Aorta (tissue), 5 donors: Measurements from ENCODE around the gene ATF6. TPM values are rescaled to one million over a fixed set of nuclear protein-coding genes. Genes with fewer than 3 reads are reported as not detected.

Experiments
- ATAC-seq: fragments of 200-7000 bp; cut with Tn5 transposase; one replicate; pipeline ENCODE4 v1.9.1; 2022; ENCODE audit warnings: moderate library complexity; ENCODE audit not compliant: low FRiP score
- DNase-seq, 2 donors: peaks; one replicate each; pipeline ENCODE4 v3.0.0-alpha.2; 2020
- H3K27ac ChIP-seq, 2 donors: one replicate each; pipeline ENCODE4 v1.5.1; 2013; ENCODE audit warnings: low read length in 2 of 2, mild to moderate bottlenecking in 2 of 2, moderate library complexity in 2 of 2, control low read depth in 1 of 2, inconsistent platforms in 1 of 2, low read depth in 1 of 2
- H3K27me3 ChIP-seq, 2 donors: one replicate each; pipeline ENCODE4 v1.6.1; 2013; ENCODE audit warnings: control low read depth in 1 of 2, low read length in 1 of 2, mild to moderate bottlenecking in 1 of 2, moderate library complexity in 1 of 2; ENCODE audit not compliant: insufficient read depth in 2 of 2, control insufficient read depth in 1 of 2
- H3K36me3 ChIP-seq, 2 donors: one replicate each; pipeline ENCODE4 v1.6.1; 2013; ENCODE audit warnings: control low read depth in 1 of 2, low read length in 1 of 2, mild to moderate bottlenecking in 1 of 2; ENCODE audit not compliant: insufficient read depth in 2 of 2, control insufficient read depth in 1 of 2
- H3K4me1 ChIP-seq, 2 donors: one replicate each; pipeline ENCODE4 v1.6.1; 2013; ENCODE audit warnings: low read length in 2 of 2, control low read depth in 1 of 2, mild to moderate bottlenecking in 1 of 2, moderate library complexity in 1 of 2; ENCODE audit not compliant: insufficient read depth in 2 of 2, control insufficient read depth in 1 of 2
- H3K4me3 ChIP-seq, 2 donors: one replicate each; pipeline ENCODE4 v1.5.1; 2013; ENCODE audit warnings: low read length in 2 of 2, control low read depth in 1 of 2, mild to moderate bottlenecking in 1 of 2
- H3K9me3 ChIP-seq: one replicate; pipeline ENCODE4 v1.6.1; 2013; ENCODE audit warnings: mild to moderate bottlenecking, low read length; ENCODE audit not compliant: control insufficient read depth
- WGBS, 2 donors: extraction: QIAGEN DNeasy Blood & Tissue Kit; methylation state at CpG; one replicate each; pipeline ENCODE4 v1.1.7; 2013; 5-methylcytosine and 5-hydroxymethylcytosine counted together
- intact Hi-C, 2 donors: fragments of 100-400 bp; cut with DNase I; formaldehyde crosslinking; loops; one replicate each; pipeline versions ENCODE4 v1.14.2 to v1.15.0; 2022
- polyA plus RNA-seq, 2 donors: library from polyadenylated mRNA; stranded (reverse); fragments of 200-250 nt; gene quantifications; one replicate each; pipeline ENCODE4 v1.2.3, GENCODE V29; 2013
- total RNA-seq, 2 donors: library from RNA; stranded (reverse); fragmentation: NEBNext Ultra II Directional; extraction: Animal tissue kit (Norgen Biotek cat#: 25700); gene quantifications; one replicate each; pipeline ENCODE4 v1.2.1, GENCODE V29; 2021
- donor health status: healthy with polysubstance abuse.
- donor health status: Bipolar disorder and iron deficiency.
- donor health status: DM: no; HTN: no; CAD: no.
- donor health status: DM: no; HTN: no; CAD: no.
- donor health status: DM: yes; HTN: yes; CAD: no.

The ATF6 gene
- total and polyA plus RNA-seq, 4 donors, result 6.1 to 30.5 (median 18.7) TPM

DNA sequence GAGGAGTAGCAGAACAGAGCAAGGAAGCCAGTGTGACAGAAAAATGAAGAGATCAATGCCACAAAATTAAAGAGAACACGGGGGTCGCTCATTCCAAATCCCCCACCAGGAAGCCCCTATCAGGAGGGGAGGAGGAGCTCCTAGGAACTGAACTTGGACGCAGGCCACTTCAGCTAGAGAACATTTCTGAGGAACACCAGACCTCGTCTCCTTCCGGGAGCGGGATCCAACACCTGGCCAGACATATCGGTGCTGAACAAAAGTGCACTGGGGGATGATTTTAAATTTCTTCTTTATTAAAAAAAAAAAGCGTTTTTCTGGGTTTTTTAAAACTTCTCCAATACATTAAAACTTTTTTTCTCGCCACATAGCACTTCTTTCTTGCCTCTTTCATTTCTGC, 216.8 kb downstream of the ATF6 start:
- no peaks in the 10 kb centered on the region for H3K4me1 ChIP-seq
- H3K36me3 ChIP-seq, result peaks cover 0 to 6% of the 10 kb centered on the region in 2 donors
- H3K27ac ChIP-seq, result no peak overlapping the region
- WGBS, 2 donors, result 63 to 64% methylated on average over 9 of the region's 9 CpGs
- H3K4me3 ChIP-seq, result no peak overlapping the region
- ATAC-seq (no peak), DNase-seq (no peak)
- H3K27me3 ChIP-seq, result no peaks in the 10 kb centered on the region
- intact Hi-C loops, result no loop called here
- H3K9me3 ChIP-seq, result peaks cover 2% of the 10 kb centered on the region

DNA sequence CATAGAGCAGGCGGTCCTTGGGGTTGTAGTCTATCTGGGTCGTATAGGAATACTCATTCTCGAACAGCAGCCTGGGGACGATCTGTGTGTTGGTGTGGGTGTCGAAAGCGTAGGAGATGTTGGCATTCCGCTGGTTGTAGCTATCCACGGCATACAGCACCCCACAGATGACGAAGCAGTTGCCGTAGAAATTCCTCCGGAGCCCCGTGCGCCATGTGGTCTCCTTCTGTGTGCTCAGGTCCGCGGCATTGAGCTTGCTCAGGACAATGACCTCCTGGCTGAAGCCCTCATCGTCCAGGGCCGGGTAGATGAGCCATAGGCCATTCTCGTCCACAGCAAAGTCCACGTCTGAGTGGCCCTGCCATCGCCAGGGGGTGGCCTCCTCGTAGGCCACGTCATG, 217.6 kb downstream of the ATF6 start:
- Histone ChIP-seq H3K27ac (no peak overlapping the region), H3K9me3 (peaks cover 2% of the 10 kb centered on the region), H3K27me3 (no peaks in the 10 kb centered on the region), H3K4me1 (no peaks in the 10 kb centered on the region), H3K4me3 (no peak overlapping the region), H3K36me3 (peaks cover 0 to 6% of the 10 kb centered on the region in 2 donors)
- DNase-seq, result no peak
- ATAC-seq, result no peak
- 93 to 96% methylated on average over 22 of the region's 22 CpGs for WGBS, 2 donors
- intact Hi-C loops, result no loop called here

DNA sequence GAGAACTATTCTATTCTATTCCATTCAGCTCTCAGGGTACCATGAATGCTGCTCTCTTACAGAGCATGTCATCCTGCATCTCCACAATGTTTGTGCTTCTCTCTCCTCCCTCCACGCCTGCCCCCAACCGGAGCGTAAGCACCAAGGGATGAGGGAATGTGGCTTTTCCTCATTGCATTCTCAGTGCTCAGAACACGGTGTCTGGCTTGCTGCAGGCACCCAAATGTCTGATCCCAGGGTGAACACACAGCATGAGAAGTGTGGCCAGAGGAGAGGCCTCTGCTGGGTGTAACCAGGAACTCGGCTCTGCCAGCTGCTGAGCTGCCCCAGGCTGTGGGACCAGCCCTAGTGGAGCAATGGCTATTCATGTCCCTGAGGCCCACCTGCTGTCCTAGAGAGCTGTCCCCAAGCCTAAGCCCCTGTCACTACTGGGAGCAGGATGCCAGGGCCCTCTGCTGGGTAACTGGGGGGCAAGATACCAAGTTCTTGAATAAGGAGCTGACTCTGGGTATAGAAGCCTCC, 219.2 kb downstream of the ATF6 start:
- H3K27ac ChIP-seq, result no peak overlapping the region
- intact Hi-C loops, result no loop called here
- H3K36me3 ChIP-seq, result peaks cover 0 to 6% of the 10 kb centered on the region in 2 donors
- no peak overlapping the region for H3K4me3 ChIP-seq
- no peaks in the 10 kb centered on the region for H3K27me3 ChIP-seq
- DNase-seq (no peak), ATAC-seq (no peak)
- 64 to 69% methylated on average over 5 of the region's 5 CpGs for WGBS, 2 donors
- H3K9me3 ChIP-seq, result peaks cover 2% of the 10 kb centered on the region
- no peaks in the 10 kb centered on the region for H3K4me1 ChIP-seq

DNA sequence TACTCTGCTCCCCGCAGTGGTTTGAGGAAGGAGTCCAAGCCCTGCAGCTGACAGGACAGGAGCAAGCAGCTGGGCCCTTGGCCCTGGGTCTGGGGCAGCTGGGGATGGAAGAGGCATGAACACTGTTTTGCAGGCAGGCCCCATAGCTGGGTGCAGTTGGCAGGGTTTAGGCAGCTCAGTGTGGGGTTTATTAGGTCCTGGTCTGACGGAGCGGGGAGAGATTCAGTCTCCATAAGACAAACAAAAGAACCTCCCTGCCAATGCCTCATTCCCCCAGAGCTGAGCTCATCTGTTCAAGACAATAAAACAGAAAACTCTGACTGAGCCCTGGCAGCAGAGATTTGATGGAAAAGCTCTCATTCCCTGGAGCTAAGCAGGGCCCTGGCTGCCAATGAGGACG, 220.2 kb downstream of the ATF6 start:
- Histone ChIP-seq H3K4me1 (no peaks in the 10 kb centered on the region), H3K4me3 (no peak overlapping the region), H3K27ac (no peak overlapping the region), H3K27me3 (no peaks in the 10 kb centered on the region), H3K9me3 (peaks cover 2% of the 10 kb centered on the region), H3K36me3 (peaks cover 0 to 6% of the 10 kb centered on the region in 2 donors)
- no peak for DNase-seq
- WGBS, 2 donors, result 11 to 13% methylated on average over 4 of the region's 4 CpGs
- intact Hi-C loops, result no loop called here
- ATAC-seq, result peak; percentile 48

DNA sequence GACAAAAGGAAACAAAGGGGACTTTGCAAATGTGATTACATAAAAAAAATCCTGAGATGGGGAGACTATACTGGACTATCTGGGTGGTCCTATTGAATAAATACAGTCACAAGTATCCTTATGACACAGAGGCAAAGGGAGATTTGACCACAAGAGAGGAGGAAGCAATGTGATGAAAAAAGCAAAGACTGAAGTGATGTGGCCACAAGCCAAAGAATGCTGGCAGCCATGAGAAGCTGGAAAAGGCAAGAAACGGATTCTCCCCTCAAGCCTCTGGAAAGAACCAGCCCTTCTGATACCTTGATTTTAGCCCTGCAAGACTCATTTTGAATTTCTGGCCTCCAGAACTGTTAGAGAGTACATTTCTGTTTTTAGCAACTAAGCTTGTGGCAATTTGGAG, 221.2 kb downstream of the ATF6 start:
- 21 to 28% methylated on average over 1 of the region's 1 CpG for WGBS, 2 donors
- H3K27ac ChIP-seq, result no peak overlapping the region
- no peaks in the 10 kb centered on the region for H3K27me3 ChIP-seq
- intact Hi-C loops, result no loop called here
- ATAC-seq (no peak), DNase-seq (no peak)
- peaks cover 2% of the 10 kb centered on the region for H3K9me3 ChIP-seq
- H3K4me1 ChIP-seq, result no peaks in the 10 kb centered on the region
- peaks cover 0 to 7% of the 10 kb centered on the region in 2 donors for H3K36me3 ChIP-seq
- H3K4me3 ChIP-seq, result no peak overlapping the region

DNA sequence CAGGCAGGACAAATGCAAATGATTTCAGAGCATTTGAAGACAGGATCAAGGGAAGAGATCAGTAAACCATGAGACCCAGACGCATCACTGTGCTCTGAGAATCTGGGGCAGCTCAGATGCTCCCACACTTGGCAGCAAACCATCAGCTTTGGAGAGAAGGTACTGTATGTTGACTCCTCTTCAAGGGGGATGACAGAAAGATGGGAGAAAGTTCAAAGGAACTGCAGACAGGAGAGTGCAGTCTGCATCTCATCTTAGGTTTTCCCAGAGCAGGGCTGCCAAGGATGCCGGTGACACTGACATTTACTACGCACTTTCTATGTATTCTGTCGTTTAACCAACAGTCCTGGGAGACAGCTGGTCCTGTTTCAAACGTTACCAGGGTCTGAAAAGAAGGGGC, 221.8 kb downstream of the ATF6 start:
- Histone ChIP-seq H3K4me1 (no peaks in the 10 kb centered on the region), H3K4me3 (no peak overlapping the region), H3K36me3 (peaks cover 0 to 8% of the 10 kb centered on the region in 2 donors), H3K27me3 (no peaks in the 10 kb centered on the region), H3K27ac (no peak overlapping the region), H3K9me3 (peaks cover 2% of the 10 kb centered on the region)
- no peak for ATAC-seq
- intact Hi-C loops, result no loop called here
- WGBS, 2 donors, result 94 to 95% methylated on average over 5 of the region's 5 CpGs
- DNase-seq, result no peak

DNA sequence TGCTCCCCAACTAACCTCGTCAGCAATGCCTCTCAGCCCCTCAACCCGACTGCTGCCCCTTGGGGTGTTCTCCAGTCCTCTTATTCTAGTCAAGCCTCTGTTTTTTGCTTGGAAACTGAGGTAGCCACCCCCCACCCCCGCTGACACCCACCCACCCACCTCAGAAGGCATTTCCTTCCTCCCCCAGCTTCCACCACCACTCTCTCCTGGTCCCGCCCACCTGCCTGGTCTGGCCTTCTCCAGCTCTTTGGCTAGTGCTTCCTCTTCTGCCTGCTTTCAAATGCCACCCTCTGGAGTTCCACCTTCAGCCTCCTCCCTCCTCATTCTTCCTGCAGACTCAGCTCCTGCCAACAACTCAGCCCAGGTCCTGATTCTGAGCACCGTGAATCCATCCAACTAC, 222.3 kb downstream of the ATF6 start:
- Histone ChIP-seq H3K4me3 (no peak overlapping the region), H3K27ac (no peak overlapping the region), H3K27me3 (no peaks in the 10 kb centered on the region), H3K9me3 (peaks cover 2% of the 10 kb centered on the region), H3K36me3 (peaks cover 0 to 8% of the 10 kb centered on the region in 2 donors), H3K4me1 (no peaks in the 10 kb centered on the region)
- ATAC-seq, result no peak
- intact Hi-C loops, result no loop called here
- DNase-seq, result no peak
- 70% methylated on average over 4 to 5 of the region's 5 CpGs for WGBS, 2 donors

DNA sequence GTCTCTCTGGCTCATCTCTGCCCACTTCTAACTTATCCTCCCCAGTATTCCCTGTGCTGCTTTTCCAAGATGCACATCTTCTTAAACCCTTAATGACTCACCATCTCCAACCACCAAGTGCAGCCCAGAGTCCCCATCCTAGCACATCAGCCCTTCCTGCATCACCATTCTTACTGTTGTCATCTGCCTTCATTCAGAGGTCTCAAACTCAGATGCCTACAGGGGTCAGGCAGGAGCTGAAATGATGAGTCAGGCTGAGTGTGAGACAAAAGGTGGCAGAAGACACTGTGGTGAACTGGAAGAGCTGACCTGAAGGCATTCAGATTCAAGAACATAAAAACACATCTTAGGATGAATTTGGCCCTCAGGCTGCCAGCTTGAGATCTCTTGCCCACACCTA, 223.0 kb downstream of the ATF6 start:
- ATAC-seq (no peak), DNase-seq (no peak)
- no peak overlapping the region for H3K27ac ChIP-seq
- peaks cover 2% of the 10 kb centered on the region for H3K9me3 ChIP-seq
- intact Hi-C loops, result no loop called here
- H3K4me3 ChIP-seq, result no peak overlapping the region
- no peaks in the 10 kb centered on the region for H3K27me3 ChIP-seq
- H3K36me3 ChIP-seq, result peaks cover 0 to 6% of the 10 kb centered on the region in 2 donors
- no peaks in the 10 kb centered on the region for H3K4me1 ChIP-seq

DNA sequence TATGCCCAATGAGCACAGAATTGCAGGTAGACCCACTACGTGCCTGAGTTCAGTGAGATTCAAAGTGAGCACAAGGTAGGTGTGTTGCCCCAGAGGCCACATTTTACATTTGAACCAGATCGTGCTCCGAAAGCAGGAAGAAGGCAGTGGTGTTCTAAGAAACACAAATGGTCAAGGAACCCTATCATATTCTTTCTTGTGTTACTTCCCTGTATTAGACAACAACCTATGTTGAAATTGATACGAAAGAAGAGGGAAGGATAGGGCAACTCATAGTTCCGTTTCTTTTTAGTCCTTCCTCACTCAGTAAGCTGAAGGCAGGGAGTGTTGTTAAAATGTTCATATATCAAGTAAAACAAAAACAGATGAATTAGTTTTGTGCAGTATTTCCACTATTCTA, 223.7 kb downstream of the ATF6 start:
- intact Hi-C loops, result no loop called here
- WGBS, 2 donors, result 94 to 96% methylated on average over 5 of the region's 5 CpGs
- no peak overlapping the region for H3K4me3 ChIP-seq
- no peak overlapping the region for H3K27ac ChIP-seq
- peaks cover 0 to 6% of the 10 kb centered on the region in 2 donors for H3K36me3 ChIP-seq
- DNase-seq (no peak), ATAC-seq (no peak)
- peaks cover 2% of the 10 kb centered on the region for H3K9me3 ChIP-seq
- H3K4me1 ChIP-seq, result no peaks in the 10 kb centered on the region
- H3K27me3 ChIP-seq, result no peaks in the 10 kb centered on the region
